Ecto neural progenitor cell (in vitro differentiated cells): Measurements from ENCODE around the gene HBG2.
"Not testable (repeated sequence)": the region's sequence is repeated elsewhere in the genome, so short reads cannot be mapped to it uniquely, and the experiment has no call there.

ENCODE experiments used
- DNase-seq: peaks from one replicate; pipeline ENCODE4 v3.0.0-alpha.2; 2018; ENCODE audit warnings: low spot score

Gene HBG2

DNA sequence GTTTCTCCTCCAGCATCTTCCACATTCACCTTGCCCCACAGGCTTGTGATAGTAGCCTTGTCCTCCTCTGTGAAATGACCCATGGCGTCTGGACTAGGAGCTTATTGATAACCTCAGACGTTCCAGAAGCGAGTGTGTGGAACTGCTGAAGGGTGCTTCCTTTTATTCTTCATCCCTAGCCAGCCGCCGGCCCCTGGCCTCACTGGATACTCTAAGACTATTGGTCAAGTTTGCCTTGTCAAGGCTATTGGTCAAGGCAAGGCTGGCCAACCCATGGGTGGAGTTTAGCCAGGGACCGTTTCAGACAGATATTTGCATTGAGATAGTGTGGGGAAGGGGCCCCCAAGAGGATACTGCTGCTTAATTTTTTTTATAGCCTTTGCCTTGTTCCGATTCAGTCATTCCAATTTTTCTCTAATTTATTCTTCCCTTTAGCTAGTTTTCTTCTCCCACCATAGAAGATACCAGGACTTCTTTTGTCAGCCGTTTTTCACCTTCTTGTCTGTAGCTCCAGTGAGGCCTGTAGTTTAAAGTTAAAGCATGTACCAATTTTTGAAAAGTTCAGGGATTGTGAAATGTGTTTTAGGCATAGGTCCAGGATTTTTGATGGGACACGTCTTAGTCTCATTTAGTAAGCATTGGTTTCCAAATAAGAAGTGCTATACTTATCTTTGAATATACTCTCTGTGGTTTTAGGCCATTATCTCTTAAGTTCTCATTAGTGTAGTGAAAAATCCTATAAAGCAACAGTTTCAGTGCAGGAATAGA lies at the start of gene HBG2:
TSS of gene HBG2 (minus strand) at position 136 of the 768 bp plus-strand sequence. CDS start at position 83, 53 bp downstream.
- DNase-seq: not testable (repeated sequence)

DNA sequence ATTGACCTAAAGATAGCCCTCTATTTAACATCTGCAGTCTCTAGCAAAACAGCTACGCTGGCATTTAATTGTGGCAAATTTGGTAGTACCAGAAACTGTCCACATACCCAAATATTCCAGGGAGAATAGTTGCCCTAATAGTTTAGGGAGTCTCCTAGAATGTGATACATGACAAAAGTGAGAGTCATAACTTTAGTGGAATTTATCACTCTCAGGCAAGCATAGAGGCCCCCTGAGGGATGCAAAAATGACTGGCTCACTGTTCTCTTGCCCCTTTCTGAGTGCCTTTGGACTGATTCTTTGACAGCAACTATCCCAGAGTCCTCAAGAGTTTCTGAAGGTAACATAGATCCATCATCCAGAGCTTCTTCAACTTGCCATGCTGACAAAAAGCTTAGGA lies 49.5 kb upstream of the HBG2 start:
- DNase-seq: no peak

DNA sequence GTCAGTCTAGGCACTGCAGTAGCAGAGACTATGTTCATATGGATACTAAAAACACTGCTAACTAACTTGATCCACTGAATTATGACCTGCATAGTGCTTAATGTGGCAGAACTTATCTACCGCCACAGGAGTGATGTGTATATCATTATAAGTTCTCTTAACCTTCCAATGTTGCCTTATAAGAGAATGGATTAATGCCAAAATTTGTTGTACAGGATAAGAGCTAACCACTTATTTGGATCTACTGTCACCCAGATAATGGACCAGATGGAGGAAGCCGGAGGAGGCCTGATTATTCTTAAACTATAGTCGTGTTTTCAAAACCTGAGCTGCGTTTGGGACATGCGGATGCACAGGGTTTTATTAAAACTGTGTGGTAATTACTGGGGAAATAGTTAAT lies 49.0 kb upstream of the HBG2 start:
- DNase-seq: no peak

- no peak for DNase-seq
Observed at GRCh38 chr11:5301846-5302245, 47.3 kb upstream of the HBG2 start, which contains the start of gene OR51B4. OR51B4 (minus strand) TSS chr11:5301946; CDS start chr11:5301946, 0 bp downstream.

GRCh38 chr11:5300251-5300650 lies 45.7 kb upstream of the HBG2 start:
- DNase-seq: no peak

DNA sequence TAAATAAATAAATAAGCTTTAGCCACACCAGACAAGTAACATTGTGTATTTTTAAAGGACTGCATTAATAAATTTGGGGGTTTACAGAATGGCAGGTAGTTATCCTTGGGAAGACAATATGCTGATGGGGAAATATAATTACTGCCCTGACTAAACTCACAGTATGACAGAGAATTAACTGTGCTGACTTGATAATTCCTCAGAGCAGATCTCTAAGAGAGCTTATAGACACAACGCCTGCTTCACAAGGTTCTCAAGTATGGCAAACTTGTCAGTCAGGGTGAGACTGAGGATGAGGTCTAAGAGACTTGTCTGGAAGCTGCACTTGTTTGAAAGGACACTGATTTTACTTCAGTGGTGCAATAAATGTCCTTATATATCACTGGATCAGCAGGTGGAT lies 43.9 kb upstream of the HBG2 start:
- no peak for DNase-seq

DNA sequence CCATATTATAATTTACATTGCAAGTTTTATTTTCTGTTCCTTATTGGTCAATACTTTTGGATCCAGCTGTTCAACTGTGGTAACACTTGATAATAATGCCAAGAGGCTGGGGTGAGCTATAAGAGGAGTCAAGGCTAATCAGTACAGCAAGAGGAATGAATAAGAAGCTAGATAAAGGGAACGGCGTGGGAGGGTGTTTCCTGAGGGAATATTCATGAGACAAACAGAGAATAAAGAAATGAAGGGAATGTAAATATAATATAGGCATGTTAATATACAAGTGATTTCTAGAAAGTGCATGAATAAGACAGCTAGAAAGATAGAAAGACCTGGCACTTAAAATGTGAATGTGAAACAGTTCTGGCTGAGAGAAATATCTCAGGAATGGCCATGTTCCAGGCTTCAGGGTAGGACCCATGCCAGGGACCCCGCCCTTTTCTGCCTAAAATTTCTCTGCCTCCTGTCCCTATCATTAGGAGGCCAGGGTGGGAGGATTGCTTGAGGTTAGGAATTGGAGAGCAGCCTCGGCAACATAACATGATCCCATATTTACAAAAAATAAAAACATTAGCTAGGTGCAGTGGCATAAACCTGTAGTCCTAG lies 43.2 kb upstream of the HBG2 start:
- DNase-seq: no peak

GRCh38 chr11:5294342-5294995 lies 39.9 kb upstream of the HBG2 start:
- not testable (repeated sequence) for DNase-seq

DNA sequence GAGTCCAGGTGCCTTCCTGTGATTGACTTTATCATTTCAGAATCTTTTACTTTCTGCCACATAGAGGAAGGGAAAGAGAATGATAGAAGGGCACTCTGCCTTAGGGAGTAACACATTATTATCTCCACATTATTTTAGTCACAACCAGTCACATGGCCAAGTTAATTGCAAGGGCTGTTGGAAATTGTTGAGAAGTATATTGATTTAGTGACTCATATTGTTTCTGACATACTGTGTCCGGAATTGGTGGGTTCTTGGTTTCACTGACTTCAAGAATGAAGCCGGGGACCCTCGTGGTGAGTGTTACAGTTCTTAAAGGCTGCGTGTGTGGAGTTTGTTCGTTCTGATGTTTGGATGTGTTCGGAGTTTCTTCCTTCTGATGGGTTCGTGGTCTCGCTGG lies 38.4 kb upstream of the HBG2 start:
- no peak for DNase-seq

DNA sequence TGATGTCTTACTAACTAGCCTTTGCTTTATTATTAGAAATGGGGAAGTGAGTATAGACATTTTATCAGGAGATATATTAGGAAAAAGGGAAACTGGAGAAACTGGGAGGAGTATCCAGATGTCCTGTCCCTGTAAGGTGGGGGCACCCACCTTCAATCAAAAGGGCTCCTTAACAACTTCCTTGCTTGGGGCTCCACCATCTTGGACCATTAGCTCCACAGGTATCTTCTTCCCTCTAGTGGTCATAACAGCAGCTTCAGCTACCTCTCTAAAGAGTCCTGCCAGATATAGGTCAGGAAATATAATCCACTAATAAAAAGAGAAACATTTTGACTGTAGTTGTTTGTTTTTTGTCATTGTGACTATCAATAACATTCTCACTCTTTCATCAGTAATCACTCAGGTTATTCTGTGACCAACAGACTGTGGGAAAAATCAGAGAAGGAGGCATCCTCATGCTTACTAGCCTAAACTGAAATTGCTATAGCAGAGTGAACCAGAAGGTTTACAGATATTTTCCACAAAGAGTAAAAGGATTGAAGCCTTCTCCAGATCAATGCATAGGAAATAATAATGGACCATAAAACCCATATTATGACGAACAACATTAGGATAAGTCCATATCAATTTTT lies 36.7 kb upstream of the HBG2 start:
- no peak for DNase-seq

DNA sequence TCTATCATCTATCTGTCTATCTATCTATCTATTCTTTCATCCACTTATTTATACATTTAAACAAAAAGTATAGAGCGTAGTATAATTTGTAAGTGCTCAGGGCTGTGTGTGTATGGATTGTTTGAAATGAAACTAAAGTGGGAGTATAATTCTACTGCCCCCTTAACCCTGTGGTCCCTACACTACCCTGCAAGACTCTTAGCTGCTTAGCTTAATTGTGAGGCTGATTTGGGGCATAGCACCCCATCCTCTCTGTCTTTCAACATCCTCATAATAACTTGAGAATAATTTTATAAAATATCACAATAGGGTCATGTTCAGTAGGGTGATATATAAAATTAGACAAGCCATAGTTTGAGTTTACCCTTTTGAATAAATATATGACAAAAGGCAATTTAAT lies 35.5 kb upstream of the HBG2 start:
- DNase-seq: no peak

DNA sequence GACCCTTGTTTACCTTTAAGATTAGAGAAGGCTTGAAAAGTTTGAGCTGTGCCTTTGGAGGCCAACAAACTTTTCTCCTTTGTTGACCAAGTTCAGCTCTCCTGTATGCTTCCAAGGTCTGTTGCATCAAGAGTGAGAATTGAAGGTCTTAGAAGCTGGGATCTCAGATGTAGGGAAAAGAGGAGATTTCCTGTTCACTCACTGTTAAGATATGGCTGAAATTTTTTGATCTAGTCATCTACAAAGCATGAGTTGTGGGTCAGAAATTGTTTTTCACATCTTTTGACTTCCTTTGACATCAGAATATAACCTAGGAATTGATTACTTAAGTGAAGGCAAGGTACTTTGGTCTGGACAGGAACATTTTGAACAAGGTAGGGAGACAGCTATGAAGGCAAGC lies 35.1 kb upstream of the HBG2 start:
- DNase-seq: no peak

GRCh38 chr11:5288906-5289550 lies 34.4 kb upstream of the HBG2 start:
- no peak for DNase-seq

DNA sequence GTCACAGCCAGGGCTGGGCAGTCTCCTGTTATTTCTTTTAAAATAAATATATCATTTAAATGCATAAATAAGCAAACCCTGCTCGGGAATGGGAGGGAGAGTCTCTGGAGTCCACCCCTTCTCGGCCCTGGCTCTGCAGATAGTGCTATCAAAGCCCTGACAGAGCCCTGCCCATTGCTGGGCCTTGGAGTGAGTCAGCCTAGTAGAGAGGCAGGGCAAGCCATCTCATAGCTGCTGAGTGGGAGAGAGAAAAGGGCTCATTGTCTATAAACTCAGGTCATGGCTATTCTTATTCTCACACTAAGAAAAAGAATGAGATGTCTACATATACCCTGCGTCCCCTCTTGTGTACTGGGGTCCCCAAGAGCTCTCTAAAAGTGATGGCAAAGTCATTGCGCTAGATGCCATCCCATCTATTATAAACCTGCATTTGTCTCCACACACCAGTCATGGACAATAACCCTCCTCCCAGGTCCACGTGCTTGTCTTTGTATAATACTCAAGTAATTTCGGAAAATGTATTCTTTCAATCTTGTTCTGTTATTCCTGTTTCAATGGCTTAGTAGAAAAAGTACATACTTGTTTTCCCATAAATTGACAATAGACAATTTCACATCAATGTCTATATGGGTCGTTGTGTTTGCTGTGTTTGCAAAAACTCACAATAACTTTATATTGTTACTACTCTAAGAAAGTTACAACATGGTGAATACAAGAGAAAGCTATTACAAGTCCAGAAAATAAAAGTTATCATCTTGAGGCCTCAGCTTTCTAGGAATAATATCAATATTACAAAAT lies 33.7 kb upstream of the HBG2 start:
- no peak for DNase-seq

- DNase-seq: no peak
Observed at GRCh38 chr11:5286901-5287300, 32.3 kb upstream of the HBG2 start.

DNA sequence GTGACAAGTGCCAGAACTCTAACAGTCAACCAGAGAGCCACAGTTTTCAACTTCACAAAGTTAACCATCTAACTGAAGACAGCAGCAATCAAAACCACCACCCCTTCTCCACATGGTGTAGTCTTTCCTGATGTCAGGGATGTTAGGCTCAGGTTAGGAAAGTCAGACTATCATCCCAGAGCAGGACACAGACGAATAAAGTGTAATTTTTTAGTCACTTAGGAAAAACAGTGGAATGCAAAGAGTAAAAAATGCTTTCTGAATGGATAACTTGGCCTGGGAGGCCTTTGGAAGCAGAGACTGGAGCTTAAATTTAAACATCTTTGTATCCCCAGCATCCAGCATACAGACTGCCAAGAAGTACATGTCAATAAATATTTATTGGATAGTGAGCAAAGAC lies 31.8 kb upstream of the HBG2 start:
- DNase-seq: no peak

- DNase-seq: no peak
Observed at GRCh38 chr11:5285703-5286340, 31.2 kb upstream of the HBG2 start.

GRCh38 chr11:5284637-5285036 lies 30.1 kb upstream of the HBG2 start:
- DNase-seq: no peak

GRCh38 chr11:5283882-5284281 lies 29.3 kb upstream of the HBG2 start:
- no peak for DNase-seq

GRCh38 chr11:5283086-5283485 lies 28.5 kb upstream of the HBG2 start:
- no peak for DNase-seq

DNA sequence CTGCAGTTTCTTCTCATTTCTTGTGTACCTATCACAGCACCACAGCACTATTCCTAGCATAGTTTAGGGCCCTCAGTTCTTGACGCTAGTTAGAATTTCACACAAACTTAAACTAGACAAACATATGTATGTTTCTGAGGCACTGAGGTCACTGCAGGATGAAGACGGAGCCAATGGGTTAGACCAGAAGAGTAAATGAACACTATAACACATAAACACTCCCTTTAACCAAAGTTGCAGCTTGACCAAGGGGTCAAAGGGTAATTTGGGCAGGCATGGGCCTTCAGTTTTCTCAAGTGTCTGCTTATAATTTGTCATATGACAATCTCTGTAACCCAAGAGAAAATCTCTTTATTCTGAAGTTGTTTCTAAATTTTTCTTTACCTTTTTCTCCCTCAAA lies 28.0 kb upstream of the HBG2 start:
- DNase-seq: no peak
